ENCODE data around the gene TEDC2. TPM values are rescaled to one million over a fixed set of nuclear protein-coding genes. Genes with fewer than 3 reads are reported as not detected.

Gene TEDC2
- total RNA-seq, 2 donors from 2014 or later = 14.8 to 19.7 TPM

DNA sequence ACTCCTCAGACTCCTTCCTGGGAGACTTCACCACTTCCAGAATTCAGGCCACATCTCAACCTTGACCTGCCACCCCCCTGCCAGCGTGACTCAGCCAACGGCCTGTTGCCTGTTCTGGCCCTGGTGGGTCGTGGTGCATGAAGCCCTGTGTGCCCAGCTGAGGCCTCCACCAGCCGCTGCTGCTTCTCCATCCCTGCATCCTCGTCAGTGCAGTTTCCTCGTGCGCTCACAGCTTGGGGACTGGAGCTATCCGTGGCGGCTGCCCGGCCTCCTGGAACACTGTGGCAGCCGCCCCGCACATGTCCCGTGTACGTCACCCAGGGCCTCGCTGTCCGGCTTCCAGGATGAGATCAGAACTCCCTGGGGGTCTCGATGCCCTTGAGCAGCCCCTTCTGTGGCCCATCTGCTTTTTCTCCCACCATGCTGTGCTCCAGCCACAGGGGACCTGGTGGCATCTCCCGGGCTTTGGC lies 8.0 kb upstream of the TEDC2 start:
- H3K9me3 Mint-ChIP-seq = no peaks in the 10 kb centered on the region
- H3K4me3 Mint-ChIP-seq = no peak overlapping the region
- no peaks in the 10 kb centered on the region for H3K4me1 Mint-ChIP-seq
- peaks cover 90% of the 10 kb centered on the region for H3K36me3 Mint-ChIP-seq (ENCODE audit: low read depth)
- H3K27ac Mint-ChIP-seq = no peak overlapping the region
- no peak for ATAC-seq (replicated peaks)
- H3K27me3 Mint-ChIP-seq = no peaks in the 10 kb centered on the region

DNA sequence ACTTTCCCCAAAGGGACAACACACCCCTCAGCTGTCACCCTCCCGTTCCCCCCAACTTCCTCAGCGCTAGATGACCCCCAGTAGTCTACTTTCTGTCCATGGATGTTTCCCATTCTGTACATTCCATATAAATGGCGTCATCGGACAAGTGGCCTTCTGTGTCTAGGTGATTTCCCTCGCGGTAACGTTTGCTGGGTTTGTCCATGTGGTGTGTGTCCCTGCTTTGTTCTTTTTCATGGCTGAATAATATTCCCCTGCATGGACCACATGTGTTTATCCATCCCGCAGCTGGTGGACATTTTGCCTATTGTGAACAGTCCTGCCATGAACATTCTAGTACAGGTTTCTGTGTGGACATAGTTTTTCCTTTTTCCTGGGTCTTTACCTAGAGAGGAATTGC lies 7.3 kb upstream of the TEDC2 start:
- no peaks in the 10 kb centered on the region for H3K27me3 Mint-ChIP-seq
- no peaks in the 10 kb centered on the region for H3K9me3 Mint-ChIP-seq
- ATAC-seq (replicated peaks) = no peak
- no peak overlapping the region for H3K27ac Mint-ChIP-seq
- H3K36me3 Mint-ChIP-seq (ENCODE audit: low read depth) = peaks cover 90% of the 10 kb centered on the region
- H3K4me1 Mint-ChIP-seq = no peaks in the 10 kb centered on the region
- H3K4me3 Mint-ChIP-seq = no peak overlapping the region

DNA sequence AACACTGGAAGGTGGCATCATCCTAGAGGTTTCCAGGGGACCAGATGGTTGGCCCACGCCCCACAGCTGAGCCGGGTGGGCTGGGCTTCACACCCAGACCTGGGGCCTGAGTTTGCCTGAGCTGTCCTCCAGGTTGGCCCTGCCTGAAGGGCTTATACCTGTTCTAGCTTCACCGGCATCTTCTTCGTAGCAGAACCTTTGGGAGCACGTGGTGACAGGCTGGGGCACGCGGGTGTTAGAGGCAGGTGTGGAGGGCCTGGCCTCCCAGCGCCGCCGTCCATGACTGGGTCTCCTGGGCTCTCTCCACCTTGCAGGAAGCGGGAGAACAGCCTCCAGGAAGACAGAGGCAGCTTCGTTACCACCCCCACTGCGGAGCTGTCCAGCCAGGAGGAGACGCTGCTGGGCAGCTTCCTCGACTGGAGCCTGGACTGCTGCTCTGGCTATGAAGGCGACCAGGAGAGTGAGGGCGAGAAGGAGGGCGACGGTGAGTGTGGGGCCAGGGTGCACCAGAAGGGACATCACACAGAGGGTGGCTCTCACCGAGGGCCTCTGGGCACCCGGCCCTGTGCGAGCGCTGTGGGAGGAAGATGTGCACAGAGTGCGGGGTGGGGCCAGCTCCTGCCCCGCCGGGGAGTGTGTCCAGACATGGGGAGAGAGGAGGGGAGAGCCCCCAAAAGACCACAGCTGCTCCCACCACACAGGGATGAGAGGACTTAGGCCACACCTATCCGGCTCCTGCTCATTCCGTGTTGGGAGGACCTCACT lies 4.6 kb upstream of the TEDC2 start:
- Mint-ChIP-seq H3K4me3 (no peak overlapping the region), H3K4me1 (peaks cover 5% of the 10 kb centered on the region), H3K36me3 (ENCODE audit: low read depth) (peaks cover 73% of the 10 kb centered on the region), H3K27me3 (no peaks in the 10 kb centered on the region), H3K27ac (no peak overlapping the region), H3K9me3 (no peaks in the 10 kb centered on the region)
- no peak for ATAC-seq (replicated peaks)

DNA sequence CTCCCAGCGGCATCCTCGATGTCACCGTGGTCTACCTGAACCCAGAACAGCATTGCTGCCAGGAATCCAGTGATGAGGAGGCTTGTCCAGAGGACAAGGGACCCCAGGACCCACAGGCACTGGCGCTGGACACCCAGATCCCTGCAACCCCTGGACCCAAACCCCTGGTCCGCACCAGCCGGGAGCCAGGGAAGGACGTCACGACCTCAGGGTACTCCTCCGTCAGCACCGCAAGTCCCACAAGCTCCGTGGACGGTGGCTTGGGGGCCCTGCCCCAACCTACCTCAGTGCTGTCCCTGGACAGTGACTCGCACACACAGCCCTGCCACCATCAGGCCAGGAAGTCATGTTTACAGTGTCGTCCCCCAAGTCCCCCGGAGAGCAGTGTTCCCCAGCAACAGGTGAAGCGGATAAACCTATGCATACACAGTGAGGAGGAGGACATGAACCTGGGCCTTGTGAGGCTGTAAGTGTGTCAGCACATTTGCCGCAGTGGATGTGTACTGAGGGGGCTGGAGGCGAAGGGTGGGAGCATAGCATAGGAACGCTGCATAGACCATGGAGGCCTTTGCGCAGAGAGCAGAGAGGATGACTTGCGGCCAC lies 3.3 kb upstream of the TEDC2 start:
- peaks cover 5% of the 10 kb centered on the region for H3K4me1 Mint-ChIP-seq
- H3K9me3 Mint-ChIP-seq = no peaks in the 10 kb centered on the region
- H3K36me3 Mint-ChIP-seq (ENCODE audit: low read depth) = peaks cover 61% of the 10 kb centered on the region
- no peaks in the 10 kb centered on the region for H3K27me3 Mint-ChIP-seq
- no peak overlapping the region for H3K27ac Mint-ChIP-seq
- no peak overlapping the region for H3K4me3 Mint-ChIP-seq
- no peak for ATAC-seq (replicated peaks)

DNA sequence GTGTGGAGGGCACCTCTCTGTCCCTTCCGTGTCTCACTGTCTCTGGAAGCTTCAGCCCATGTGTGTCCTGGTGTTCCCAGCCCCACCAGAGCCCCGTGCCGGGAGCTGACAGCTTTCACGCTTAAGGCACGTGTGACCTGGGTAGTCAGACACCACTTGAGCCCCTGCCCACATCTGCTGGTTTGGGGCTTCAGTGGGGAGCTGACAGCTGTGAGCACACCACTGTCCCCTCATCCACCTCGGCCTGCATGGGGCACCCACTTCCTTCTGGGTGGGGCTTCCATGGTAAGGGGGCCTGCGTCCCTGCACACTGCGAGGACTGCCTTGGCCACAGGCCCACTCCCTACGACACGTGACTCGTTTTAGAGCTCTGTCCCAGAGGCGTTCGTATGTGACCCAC lies 2.6 kb upstream of the TEDC2 start:
- H3K9me3 Mint-ChIP-seq = no peaks in the 10 kb centered on the region
- ATAC-seq (replicated peaks) = no peak
- no peaks in the 10 kb centered on the region for H3K27me3 Mint-ChIP-seq
- peaks cover 56% of the 10 kb centered on the region for H3K36me3 Mint-ChIP-seq (ENCODE audit: low read depth)
- peaks cover 5% of the 10 kb centered on the region for H3K4me1 Mint-ChIP-seq
- H3K27ac Mint-ChIP-seq = no peak overlapping the region
- no peak overlapping the region for H3K4me3 Mint-ChIP-seq

DNA sequence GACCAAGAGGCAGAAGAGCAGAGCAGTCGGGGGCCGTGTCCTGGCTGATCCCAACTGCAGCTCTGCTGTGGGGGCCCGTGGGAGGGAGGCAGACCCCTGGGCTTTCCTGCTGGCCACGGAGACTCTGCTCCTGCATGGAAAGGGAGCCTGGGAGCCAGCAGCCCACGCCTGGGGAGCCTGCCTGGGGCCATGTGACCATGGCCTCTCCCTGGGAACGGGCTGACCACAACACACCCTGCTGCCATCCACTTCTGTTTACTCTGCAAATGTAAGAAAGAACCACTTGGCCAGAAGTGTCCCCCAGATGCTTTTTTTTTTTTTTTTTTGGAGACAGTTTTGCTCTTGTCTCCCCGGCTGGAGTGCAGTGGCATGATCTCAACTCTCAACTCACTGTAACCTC lies 2.0 kb upstream of the TEDC2 start:
- Mint-ChIP-seq H3K4me3 (no peak overlapping the region), H3K4me1 (peaks cover 5% of the 10 kb centered on the region), H3K27me3 (no peaks in the 10 kb centered on the region), H3K36me3 (ENCODE audit: low read depth) (peaks cover 49% of the 10 kb centered on the region), H3K27ac (no peak overlapping the region), H3K9me3 (no peaks in the 10 kb centered on the region)
- ATAC-seq (replicated peaks) = no peak

DNA sequence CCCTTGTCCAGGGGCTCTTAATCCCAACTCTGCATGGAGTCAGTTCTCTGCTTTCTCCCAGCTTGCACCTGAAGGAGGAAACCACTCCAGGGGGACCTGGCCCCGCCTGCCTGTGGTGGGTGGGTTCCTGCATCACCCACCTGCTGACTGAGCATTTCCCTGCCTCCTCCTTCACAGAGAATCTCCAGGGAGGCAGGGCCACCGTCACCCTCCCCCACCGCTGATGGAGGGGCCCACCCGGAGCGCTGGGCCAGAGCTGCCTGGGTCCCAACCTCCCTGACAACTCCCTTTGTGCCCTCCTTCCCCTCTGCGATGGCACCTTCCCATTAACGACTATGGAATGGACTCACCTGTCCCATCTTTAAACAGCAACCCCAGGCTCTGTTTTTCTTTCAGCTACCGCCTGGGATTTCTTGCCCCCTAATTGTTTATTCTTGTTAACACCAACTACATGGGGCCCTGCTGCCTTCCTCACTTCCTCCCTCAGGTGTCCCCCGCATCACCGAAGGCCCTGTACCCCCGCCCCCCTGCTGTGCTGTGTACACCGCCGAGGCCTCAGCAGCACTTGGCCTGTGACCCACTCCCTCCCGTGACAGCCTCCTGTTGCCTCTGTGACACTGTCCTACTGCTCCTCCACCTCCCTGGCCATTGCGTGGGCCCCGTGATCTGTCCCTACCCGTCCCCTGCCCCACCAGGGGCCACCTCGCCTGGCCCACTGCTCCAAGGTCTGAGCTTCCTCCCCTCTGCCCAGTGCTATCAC lies 842 bp upstream of the TEDC2 start:
- H3K4me3 Mint-ChIP-seq = peak overlapping the region; percentile 87
- no peak for ATAC-seq (replicated peaks)
- peaks cover 5% of the 10 kb centered on the region for H3K4me1 Mint-ChIP-seq
- peaks cover 38% of the 10 kb centered on the region for H3K36me3 Mint-ChIP-seq (ENCODE audit: low read depth)
- H3K27me3 Mint-ChIP-seq = no peaks in the 10 kb centered on the region
- no peaks in the 10 kb centered on the region for H3K9me3 Mint-ChIP-seq
- peak overlapping the region; percentile 76 for H3K27ac Mint-ChIP-seq

DNA sequence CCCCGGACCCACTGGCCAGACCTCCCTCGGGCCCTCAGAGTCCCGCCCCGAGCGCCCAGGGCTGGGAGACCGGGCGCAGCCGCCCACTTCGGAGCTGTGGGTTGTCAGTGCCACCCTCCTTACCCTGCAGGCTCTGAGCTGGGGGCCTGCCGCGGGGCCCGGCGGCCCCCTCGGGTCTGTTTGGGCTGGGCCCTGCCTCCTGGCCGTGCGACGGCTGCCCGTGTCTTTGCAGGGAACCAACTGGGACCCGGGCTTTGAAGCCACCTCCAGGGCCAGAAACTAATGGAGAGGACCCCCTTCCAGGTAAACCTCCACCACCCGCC lies 443 bp downstream of the TEDC2 start:
- peak overlapping the region; percentile 87 for H3K4me3 Mint-ChIP-seq
- no peaks in the 10 kb centered on the region for H3K27me3 Mint-ChIP-seq
- no peak for ATAC-seq (replicated peaks)
- H3K27ac Mint-ChIP-seq = no peak overlapping the region
- H3K4me1 Mint-ChIP-seq = peaks cover 5% of the 10 kb centered on the region
- no peaks in the 10 kb centered on the region for H3K9me3 Mint-ChIP-seq
- peaks cover 29% of the 10 kb centered on the region for H3K36me3 Mint-ChIP-seq (ENCODE audit: low read depth)

DNA sequence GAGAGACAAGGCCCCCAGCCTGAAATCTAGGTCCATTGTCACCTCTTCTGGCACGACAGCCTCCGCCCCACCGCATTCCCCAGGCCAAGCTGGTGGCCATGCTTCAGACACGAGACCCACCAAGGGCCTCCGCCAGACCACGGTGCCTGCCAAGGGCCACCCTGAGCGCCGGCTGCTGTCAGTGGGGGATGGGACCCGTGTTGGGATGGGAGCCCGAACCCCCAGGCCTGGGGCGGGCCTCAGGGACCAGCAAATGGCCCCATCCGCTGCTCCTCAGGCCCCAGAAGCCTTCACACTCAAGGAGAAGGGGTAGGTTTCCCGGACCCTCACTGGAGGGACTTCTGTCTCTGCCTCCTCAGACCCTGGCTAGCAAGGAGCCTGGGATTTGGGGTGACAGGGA lies 1.0 kb downstream of the TEDC2 start:
- H3K4me1 Mint-ChIP-seq = peaks cover 5% of the 10 kb centered on the region
- peak overlapping the region; percentile 39 for H3K4me3 Mint-ChIP-seq
- no peaks in the 10 kb centered on the region for H3K9me3 Mint-ChIP-seq
- no peak overlapping the region for H3K27ac Mint-ChIP-seq
- no peaks in the 10 kb centered on the region for H3K27me3 Mint-ChIP-seq
- peaks cover 24% of the 10 kb centered on the region for H3K36me3 Mint-ChIP-seq (ENCODE audit: low read depth)
- ATAC-seq (replicated peaks) = no peak

DNA sequence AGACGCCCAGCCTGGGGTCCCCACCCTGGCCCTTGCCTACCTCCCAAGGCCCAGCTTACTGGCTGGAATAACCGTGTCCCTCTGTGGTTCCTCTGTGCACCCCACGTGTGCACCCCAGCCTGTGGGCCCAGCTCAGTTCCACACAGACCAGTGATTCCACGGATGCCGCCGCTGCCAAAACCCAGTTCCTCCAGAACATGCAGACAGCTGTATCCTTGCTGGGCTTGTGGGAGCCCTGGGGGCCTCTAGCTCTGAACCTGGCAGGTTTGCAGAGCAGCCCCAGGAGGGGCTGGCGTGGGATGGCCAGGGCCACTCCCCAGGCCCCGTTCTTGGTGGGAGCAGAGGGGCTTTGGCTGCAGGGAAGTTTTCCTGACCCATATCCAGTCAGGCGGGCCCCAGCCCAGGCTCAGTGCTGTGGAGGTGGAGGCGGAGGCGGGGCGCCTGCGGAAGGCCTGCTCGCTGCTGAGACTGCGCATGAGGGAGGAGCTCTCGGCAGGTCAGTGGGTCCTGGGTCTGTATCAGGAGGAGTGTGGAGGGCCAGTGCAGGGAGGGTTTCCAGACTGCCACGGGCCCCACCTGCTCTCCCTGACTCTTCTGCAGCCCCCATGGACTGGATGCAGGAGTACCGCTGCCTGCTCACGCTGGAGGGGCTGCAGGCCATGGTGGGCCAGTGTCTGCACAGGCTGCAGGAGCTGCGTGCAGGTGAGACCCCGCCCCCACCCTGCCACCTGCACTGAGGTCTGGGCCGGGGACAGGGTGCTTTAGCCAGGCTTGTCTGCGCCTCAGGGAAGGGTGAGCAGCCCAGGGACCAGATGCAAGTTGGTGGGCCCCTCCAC lies 2.3 kb downstream of the TEDC2 start:
- H3K27ac Mint-ChIP-seq = no peak overlapping the region
- H3K36me3 Mint-ChIP-seq (ENCODE audit: low read depth) = peaks cover 10% of the 10 kb centered on the region
- no peaks in the 10 kb centered on the region for H3K27me3 Mint-ChIP-seq
- H3K4me1 Mint-ChIP-seq = peaks cover 5% of the 10 kb centered on the region
- no peak for ATAC-seq (replicated peaks)
- H3K4me3 Mint-ChIP-seq = no peak overlapping the region
- H3K9me3 Mint-ChIP-seq = no peaks in the 10 kb centered on the region

DNA sequence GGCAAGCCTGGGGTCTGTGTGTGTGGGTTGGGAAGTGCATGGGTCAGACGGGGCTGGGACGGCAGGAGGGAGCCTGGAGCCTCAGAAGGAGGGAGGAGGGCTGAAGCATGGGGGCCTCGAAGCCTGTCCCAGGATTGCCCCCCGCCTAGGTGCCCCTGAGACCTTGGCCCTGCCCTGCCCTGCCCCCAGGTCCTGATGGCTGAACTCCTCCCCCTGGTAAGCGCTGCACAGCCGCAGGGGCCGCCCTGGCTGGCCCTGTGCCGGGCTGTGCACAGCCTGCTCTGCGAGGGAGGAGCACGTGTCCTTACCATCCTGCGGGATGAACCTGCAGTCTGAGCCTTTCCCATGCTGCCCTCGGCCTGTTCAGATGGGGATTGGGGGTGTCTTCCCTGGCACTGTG lies 4.4 kb downstream of the TEDC2 start:
- ATAC-seq (replicated peaks) = no peak

DNA sequence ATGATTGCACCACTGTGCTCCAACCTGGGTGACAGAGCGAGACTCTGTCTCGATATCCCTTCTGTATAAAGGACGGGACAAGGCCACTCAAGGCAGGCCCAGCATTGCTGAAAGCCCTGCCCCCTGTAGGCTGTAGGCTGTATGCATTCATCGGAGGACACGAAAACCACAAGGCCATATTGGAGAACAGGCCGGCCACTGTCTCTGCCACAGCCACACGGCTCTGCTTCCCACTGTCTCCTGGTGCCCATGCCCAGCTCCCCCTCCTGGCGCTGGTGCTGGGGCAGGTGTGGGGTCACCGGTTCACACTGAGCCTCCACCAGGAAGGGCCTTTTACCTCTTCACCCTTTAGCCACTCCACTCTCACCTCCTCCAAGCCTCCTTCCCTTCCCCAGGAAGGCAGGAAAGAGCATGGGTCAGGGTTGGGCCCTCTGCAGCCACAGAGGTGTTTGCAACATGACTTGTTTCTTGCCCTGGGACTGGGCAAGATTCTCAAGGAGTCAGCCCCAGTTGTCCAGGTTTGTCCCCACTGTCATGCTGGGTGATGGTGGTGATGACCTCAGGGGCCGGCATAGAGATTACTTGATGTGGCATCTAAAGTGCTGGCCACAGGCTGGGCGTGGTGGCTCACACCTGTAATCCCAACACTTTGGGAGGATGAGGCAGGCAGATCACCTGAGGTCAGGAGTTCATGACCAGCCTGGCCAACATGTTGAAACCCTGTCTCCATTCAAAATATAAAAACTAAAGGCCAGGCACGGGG lies 5.9 kb downstream of the TEDC2 start:
- H3K36me3 Mint-ChIP-seq (ENCODE audit: low read depth) = no peaks in the 10 kb centered on the region
- no peak overlapping the region for H3K27ac Mint-ChIP-seq
- no peak overlapping the region for H3K4me3 Mint-ChIP-seq
- H3K4me1 Mint-ChIP-seq = peaks cover 5% of the 10 kb centered on the region
- ATAC-seq (replicated peaks) = no peak
- H3K27me3 Mint-ChIP-seq = peaks cover 11% of the 10 kb centered on the region
- no peaks in the 10 kb centered on the region for H3K9me3 Mint-ChIP-seq

More for the DNA sequence above, 4.4 kb downstream of the TEDC2 start:
- no peak overlapping the region for H3K4me3 Mint-ChIP-seq
- H3K27me3 Mint-ChIP-seq = no peaks in the 10 kb centered on the region
- no peak overlapping the region for H3K27ac Mint-ChIP-seq
- H3K4me1 Mint-ChIP-seq = peaks cover 4% of the 10 kb centered on the region
- no peaks in the 10 kb centered on the region for H3K9me3 Mint-ChIP-seq
- H3K36me3 Mint-ChIP-seq (ENCODE audit: low read depth) = peaks cover 4% of the 10 kb centered on the region

DNA sequence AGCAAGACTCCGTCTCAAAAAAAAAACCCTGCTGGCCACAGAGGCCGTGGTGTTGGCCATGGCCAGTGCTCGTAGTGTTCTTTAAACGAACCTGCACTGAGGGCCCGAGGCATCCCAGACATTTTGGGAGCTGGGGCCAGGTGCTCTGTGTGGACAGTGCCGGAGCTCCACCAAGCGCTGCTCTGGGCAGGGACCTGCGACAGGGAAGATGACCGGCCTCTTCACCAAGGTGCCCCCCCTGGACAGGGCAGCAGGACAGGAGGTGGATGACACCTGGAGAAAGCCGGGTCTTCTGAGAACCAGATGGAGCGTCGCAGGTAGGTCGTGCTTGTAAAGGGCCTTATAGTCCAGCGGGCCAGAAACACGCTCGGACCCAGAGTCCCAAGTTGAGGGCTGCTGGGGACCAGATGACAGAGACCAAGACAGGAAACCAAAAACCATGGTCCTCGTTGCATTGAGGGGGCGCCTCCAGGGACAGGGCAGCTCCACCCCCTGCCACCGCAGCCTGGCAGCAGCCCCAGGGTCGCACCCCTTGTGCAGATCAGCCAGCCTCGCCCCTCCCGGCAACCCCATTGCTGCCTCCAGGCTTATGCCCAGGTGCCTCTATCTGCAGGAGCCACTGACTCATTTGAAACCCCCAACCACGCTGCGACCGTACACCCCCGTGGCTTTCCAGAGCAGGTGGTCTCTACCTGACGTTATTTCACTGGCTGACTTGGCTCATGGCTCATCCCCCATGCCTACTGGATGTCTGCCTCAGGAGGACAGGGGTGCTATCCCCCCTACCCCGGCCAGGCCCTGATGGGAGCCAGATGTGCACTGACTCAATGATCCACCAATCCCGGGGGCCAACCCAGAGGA lies 7.0 kb downstream of the TEDC2 start:
- H3K36me3 Mint-ChIP-seq (ENCODE audit: low read depth) = no peaks in the 10 kb centered on the region
- peaks cover 11% of the 10 kb centered on the region for H3K27me3 Mint-ChIP-seq
- H3K4me1 Mint-ChIP-seq = peaks cover 5% of the 10 kb centered on the region
- peak; percentile 7 for ATAC-seq (replicated peaks)
- H3K9me3 Mint-ChIP-seq = no peaks in the 10 kb centered on the region
- H3K27ac Mint-ChIP-seq = no peak overlapping the region
- H3K4me3 Mint-ChIP-seq = peak overlapping the region; percentile 13
